ENCODE measurements around the gene MTHFR. TPM values are rescaled to one million over a fixed set of nuclear protein-coding genes. Genes with fewer than 3 reads are reported as not detected.

MTHFR gene
- total RNA-seq, 2 donors from 2014 or later: 26.4 to 30.1 TPM

- ATAC-seq (no peak), DNase-seq (no peak)
- intact Hi-C loops (cut with DNase I): no loop called here
- no peaks in the 10 kb centered on the region for H3K9me3 ChIP-seq
- TF ChIP-seq POLR2A (IDR thresholded peaks at IDR 0.05): no peak
- no peak for TF ChIP-seq CTCF (IDR thresholded peaks at IDR 0.05)
- no peaks in the 10 kb centered on the region for H3K36me3 ChIP-seq (replicated peaks in 1 of 2; ENCODE audit: insufficient read depth in 1 of 2, low read depth in 2 of 2)
- H3K4me1 ChIP-seq: peaks cover 12% of the 10 kb centered on the region
- 82 to 86% methylated on average over 11 to 19 of the region's 19 CpGs for WGBS, 2 donors
- no peak overlapping the region for H3K4me3 ChIP-seq
- H3K27me3 ChIP-seq: peaks cover 0 to 8% of the 10 kb centered on the region in 2 donors
- no peak overlapping the region for H3K27ac ChIP-seq
These were observed 39.9 kb downstream of the MTHFR start for GRCh38 chr1:11765661-11766428.

- 91 to 92% methylated on average over 4 to 7 of the region's 7 CpGs for WGBS, 2 donors
- intact Hi-C loops (cut with DNase I): no loop called here
These were observed 41.2 kb downstream of the MTHFR start for GRCh38 chr1:11764519-11764918.

GRCh38 chr1:11764115-11764514 is 41.6 kb downstream of the MTHFR start:
- no peak for ATAC-seq

More at GRCh38 chr1:11764519-11764918, 41.2 kb downstream of the MTHFR start:
- Histone ChIP-seq H3K4me1 (peaks cover 12% of the 10 kb centered on the region), H3K9me3 (no peaks in the 10 kb centered on the region), H3K27me3 (peaks cover 0 to 8% of the 10 kb centered on the region in 2 donors), H3K36me3 (replicated peaks in 1 of 2; ENCODE audit: insufficient read depth in 1 of 2, low read depth in 2 of 2) (no peaks in the 10 kb centered on the region), H3K4me3 (no peak overlapping the region), H3K27ac (no peak overlapping the region)
- no peak for DNase-seq
- ATAC-seq: no peak
- TF ChIP-seq POLR2A (IDR thresholded peaks at IDR 0.05): no peak
- TF ChIP-seq CTCF (IDR thresholded peaks at IDR 0.05): no peak

DNA sequence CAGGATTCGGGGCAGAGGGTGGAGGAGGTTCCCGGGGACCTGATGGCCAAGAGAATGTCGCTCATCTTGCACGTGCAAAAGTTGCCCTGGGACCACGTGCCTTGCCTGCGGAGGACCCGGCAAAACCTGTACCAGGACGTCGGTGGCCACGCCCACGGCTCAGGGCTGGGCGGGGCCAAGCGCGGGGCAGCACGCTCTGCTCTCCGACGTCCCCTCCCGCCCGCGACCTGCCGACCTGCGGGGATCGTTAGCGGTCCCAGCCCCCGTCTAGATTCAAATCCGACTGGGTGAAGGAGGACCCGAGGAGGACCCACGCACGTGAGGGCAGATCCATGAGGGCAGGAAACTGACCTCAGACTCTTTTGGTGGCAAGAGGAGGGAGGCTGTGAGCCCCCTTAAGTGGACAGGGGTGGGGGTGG is 43.8 kb downstream of the MTHFR start, which contains the start of gene C1orf167:
C1orf167 (plus strand) TSS at position 206 of the 419 bp plus-strand sequence. CDS start 2,208 bp downstream, outside the sequence.
- ATAC-seq (peak; percentile 27), DNase-seq (peak in 1 of 4 donors; percentile 44)
- H3K4me1 ChIP-seq: peaks cover 7% of the 10 kb centered on the region
- H3K27ac ChIP-seq: no peak within 1 kb of the TSS
- no peaks in the 10 kb centered on the region for H3K9me3 ChIP-seq
- WGBS, 2 donors: 5 to 11% methylated on average over 12 to 29 of the region's 29 CpGs
- no peaks in the 10 kb centered on the region for H3K36me3 ChIP-seq (replicated peaks in 1 of 2; ENCODE audit: insufficient read depth in 1 of 2, low read depth in 2 of 2)
- H3K4me3 ChIP-seq: no peak within 1 kb of the TSS
- TF ChIP-seq CTCF (IDR thresholded peaks at IDR 0.05): no peak
- no peak for TF ChIP-seq POLR2A (IDR thresholded peaks at IDR 0.05)
- H3K27me3 ChIP-seq: peaks cover 0 to 8% of the 10 kb centered on the region in 2 donors
- intact Hi-C loops (cut with DNase I): no loop called here

More at GRCh38 chr1:11764115-11764514, 41.6 kb downstream of the MTHFR start:
- DNase-seq: no peak
- H3K4me1 ChIP-seq: peaks cover 12% of the 10 kb centered on the region
- no peaks in the 10 kb centered on the region for H3K9me3 ChIP-seq
- no peak overlapping the region for H3K4me3 ChIP-seq
- TF ChIP-seq CTCF (IDR thresholded peaks at IDR 0.05): no peak
- TF ChIP-seq POLR2A (IDR thresholded peaks at IDR 0.05): no peak
- H3K27ac ChIP-seq: no peak overlapping the region
- H3K36me3 ChIP-seq (replicated peaks in 1 of 2; ENCODE audit: insufficient read depth in 1 of 2, low read depth in 2 of 2): no peaks in the 10 kb centered on the region
- H3K27me3 ChIP-seq: peaks cover 0 to 8% of the 10 kb centered on the region in 2 donors
- WGBS, 2 donors: 68 to 86% methylated on average over 3 of the region's 3 CpGs
- intact Hi-C loops (cut with DNase I): no loop called here
